Measurements from ENCODE around the gene TLR1.

Gene TLR1

GRCh38 chr4:38832624-38833528 is 28.3 kb upstream of the TLR1 start:
- DNase-seq (ENCODE audit: extremely low read depth, low read depth), result no peak
- TF ChIP-seq, protein P1, sequence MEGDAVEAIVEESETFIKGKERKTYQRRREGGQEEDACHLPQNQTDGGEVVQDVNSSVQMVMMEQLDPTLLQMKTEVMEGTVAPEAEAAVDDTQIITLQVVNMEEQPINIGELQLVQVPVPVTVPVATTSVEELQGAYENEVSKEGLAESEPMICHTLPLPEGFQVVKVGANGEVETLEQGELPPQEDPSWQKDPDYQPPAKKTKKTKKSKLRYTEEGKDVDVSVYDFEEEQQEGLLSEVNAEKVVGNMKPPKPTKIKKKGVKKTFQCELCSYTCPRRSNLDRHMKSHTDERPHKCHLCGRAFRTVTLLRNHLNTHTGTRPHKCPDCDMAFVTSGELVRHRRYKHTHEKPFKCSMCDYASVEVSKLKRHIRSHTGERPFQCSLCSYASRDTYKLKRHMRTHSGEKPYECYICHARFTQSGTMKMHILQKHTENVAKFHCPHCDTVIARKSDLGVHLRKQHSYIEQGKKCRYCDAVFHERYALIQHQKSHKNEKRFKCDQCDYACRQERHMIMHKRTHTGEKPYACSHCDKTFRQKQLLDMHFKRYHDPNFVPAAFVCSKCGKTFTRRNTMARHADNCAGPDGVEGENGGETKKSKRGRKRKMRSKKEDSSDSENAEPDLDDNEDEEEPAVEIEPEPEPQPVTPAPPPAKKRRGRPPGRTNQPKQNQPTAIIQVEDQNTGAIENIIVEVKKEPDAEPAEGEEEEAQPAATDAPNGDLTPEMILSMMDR (IDR thresholded peaks at IDR 0.05; ENCODE audit: low read depth, low read length, missing control alignments), result peak; percentile 24
- no peak overlapping the region for H3K4me3 ChIP-seq (replicated peaks; ENCODE audit: low read depth, low read length)

DNA sequence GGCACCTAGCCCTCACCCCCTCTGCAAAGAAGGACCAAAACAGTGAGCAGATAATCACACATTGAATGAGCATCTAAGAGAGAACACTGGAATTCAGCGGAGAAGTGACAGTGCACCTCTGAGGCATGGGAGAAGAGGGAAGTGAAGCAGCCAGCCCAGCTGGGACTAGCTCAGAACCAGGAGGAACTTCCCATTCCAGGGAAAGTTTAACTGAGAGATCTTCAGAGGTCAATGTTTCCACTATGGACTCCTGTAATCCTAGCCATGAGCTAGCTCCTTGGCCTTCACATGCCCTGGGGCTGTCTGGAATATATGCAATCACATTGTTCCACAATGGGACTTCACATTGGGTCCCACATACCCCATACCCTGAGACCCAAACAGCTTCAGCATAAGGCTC is 27.6 kb upstream of the TLR1 start:
- TF ChIP-seq, protein P1 (IDR thresholded peaks at IDR 0.05; ENCODE audit: low read depth, low read length, missing control alignments), result no peak
- H3K4me3 ChIP-seq (replicated peaks; ENCODE audit: low read depth, low read length), result no peak overlapping the region
- DNase-seq (ENCODE audit: extremely low read depth, low read depth), result no peak

- TF ChIP-seq, protein P1 (IDR thresholded peaks at IDR 0.05; ENCODE audit: low read depth, low read length, missing control alignments), result no peak
- H3K4me3 ChIP-seq (replicated peaks; ENCODE audit: low read depth, low read length), result no peak overlapping the region
- DNase-seq (ENCODE audit: extremely low read depth, low read depth), result no peak
These were observed 27.1 kb upstream of the TLR1 start for GRCh38 chr4:38831653-38832052.

DNA sequence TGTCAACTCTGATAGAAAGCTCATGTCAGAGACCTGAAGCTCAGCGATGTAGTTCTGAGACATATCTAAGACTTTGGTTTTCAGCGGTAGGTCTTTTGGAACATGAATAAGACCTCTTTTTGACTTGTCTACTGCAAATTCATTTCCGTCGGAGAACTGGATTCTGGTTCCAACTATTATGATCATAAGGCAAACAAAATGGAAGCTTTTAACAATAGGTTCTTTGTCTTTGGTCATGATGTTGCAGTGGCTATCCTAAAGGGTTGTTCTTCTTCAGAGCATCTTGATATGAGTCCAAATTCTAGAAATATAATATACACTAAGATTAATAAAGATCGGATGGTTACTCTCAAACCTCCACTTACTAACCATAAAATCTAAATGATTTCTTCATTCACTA is 24.6 kb upstream of the TLR1 start:
- no peak for DNase-seq (ENCODE audit: extremely low read depth, low read depth)
- no peak overlapping the region for H3K4me3 ChIP-seq (replicated peaks; ENCODE audit: low read depth, low read length)
- TF ChIP-seq, protein P1 (IDR thresholded peaks at IDR 0.05; ENCODE audit: low read depth, low read length, missing control alignments), result no peak

DNA sequence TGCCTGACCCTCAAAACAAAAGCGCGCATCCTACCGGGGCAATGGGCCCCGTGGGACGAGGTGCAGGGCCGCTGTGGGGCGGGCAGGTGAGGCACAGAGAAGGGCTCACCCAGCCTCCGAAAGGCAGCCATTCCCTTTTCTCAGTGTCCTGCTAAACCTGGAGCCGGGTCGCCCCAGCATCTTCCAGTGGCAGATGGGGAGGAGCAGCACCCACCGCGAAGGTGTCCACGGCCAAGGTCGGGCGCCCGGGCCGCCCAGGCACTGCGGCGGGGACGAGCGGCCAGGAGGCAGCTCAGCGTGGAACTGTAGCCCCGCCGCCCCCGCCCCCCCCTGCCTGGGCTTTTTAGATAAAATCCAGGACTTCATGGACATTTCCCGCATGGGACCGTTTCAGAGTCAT is 19.2 kb upstream of the TLR1 start:
- TF ChIP-seq, protein P1 (IDR thresholded peaks at IDR 0.05; ENCODE audit: low read depth, low read length, missing control alignments), result no peak
- no peak for DNase-seq (ENCODE audit: extremely low read depth, low read depth)
- no peak overlapping the region for H3K4me3 ChIP-seq (replicated peaks; ENCODE audit: low read depth, low read length)

- no peak overlapping the region for H3K4me3 ChIP-seq (replicated peaks; ENCODE audit: low read depth, low read length)
- TF ChIP-seq, protein P1 (IDR thresholded peaks at IDR 0.05; ENCODE audit: low read depth, low read length, missing control alignments), result no peak
- no peak for DNase-seq (ENCODE audit: extremely low read depth, low read depth)
These were observed 18.2 kb upstream of the TLR1 start for GRCh38 chr4:38822748-38823303.
